ENCODE results near the gene APBB2. TPM values are rescaled to one million over a fixed set of nuclear protein-coding genes. Genes with fewer than 3 reads are reported as not detected.

Gene APBB2
- total RNA-seq, 4 donors from 2014 or later: 66.3 to 133 (median 90.2) TPM

DNA sequence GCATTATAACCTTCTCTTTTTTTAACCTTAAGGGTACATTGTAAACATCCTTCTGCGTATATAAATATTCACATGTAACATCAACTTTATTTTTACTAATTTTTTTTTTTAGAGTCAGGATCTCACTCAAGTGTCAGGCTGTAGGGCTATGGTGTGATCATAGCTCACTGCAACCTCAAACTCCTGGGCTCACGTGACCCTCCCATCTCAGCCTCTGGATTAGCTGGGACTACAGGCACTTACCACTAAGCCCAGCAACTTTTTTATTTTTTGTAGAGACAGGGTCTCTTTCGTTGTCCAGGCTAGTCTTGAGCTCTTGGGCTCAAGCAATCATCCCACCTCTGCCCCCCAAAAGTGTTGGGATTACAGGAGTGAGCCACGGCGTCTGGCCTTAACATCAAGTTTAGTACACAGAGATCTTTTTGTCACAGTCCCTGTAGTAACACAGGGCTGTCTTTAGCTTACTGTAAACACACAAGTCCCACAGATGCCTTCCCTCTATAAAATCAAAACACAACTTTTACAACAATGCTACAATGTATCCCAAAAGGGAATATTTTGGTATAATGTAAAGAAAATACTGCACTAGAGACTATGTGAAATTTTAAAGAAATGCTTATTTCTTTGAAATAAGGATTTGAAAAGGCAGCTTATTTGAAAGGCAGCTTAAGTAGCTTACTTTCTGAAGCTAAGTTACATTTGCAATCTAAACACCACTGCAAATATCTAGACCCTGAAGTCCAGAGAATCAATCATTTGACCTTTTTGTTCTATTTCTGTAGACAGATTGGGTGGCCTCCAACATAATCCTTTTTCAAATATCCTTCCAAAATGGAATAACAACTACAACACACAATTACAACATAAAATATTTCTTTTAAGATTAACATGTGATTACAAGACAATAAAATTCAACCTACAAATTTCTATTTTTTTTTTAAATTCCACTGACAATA, 116.0 kb downstream of the APBB2 start:
- 30 to 55% methylated on average over 2 to 5 of the region's 5 CpGs for WGBS, 2 donors (ENCODE audit: low coverage in 1 of 2)
- Histone ChIP-seq H3K27ac (peak overlapping the region in 2 of 4 donors; percentile 29 to 50), H3K27me3 (no peaks in the 10 kb centered on the region), H3K9me3 (no peaks in the 10 kb centered on the region), H3K4me3 (no peak overlapping the region), H3K4me1 (peaks cover 3 to 69% (median 5%) of the 10 kb centered on the region in 3 donors), H3K36me3 (no peaks in the 10 kb centered on the region)
- TF ChIP-seq POLR2AphosphoS5 (IDR thresholded peaks at IDR 0.05) (no peak), EP300 (IDR thresholded peaks at IDR 0.05) (no peak), POLR2A (IDR thresholded peaks at IDR 0.05) (no peak)
- TF ChIP-seq, protein P1, sequence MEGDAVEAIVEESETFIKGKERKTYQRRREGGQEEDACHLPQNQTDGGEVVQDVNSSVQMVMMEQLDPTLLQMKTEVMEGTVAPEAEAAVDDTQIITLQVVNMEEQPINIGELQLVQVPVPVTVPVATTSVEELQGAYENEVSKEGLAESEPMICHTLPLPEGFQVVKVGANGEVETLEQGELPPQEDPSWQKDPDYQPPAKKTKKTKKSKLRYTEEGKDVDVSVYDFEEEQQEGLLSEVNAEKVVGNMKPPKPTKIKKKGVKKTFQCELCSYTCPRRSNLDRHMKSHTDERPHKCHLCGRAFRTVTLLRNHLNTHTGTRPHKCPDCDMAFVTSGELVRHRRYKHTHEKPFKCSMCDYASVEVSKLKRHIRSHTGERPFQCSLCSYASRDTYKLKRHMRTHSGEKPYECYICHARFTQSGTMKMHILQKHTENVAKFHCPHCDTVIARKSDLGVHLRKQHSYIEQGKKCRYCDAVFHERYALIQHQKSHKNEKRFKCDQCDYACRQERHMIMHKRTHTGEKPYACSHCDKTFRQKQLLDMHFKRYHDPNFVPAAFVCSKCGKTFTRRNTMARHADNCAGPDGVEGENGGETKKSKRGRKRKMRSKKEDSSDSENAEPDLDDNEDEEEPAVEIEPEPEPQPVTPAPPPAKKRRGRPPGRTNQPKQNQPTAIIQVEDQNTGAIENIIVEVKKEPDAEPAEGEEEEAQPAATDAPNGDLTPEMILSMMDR (IDR thresholded peaks at IDR 0.05): no peak
- no peak for ATAC-seq

- ATAC-seq: no peak
- Histone ChIP-seq H3K4me1 (peaks cover 3 to 80% (median 5%) of the 10 kb centered on the region in 3 donors), H3K4me3 (no peak overlapping the region), H3K27ac (peak overlapping the region in 1 of 4 donors; percentile 44), H3K9me3 (no peaks in the 10 kb centered on the region), H3K27me3 (no peaks in the 10 kb centered on the region), H3K36me3 (no peaks in the 10 kb centered on the region)
- WGBS, 2 donors (ENCODE audit: low coverage in 1 of 2): 81 to 93% methylated on average over 3 to 4 of the region's 4 CpGs
- TF ChIP-seq POLR2AphosphoS5 (IDR thresholded peaks at IDR 0.05) (no peak), POLR2A (IDR thresholded peaks at IDR 0.05) (no peak), EP300 (IDR thresholded peaks at IDR 0.05) (no peak)
- TF ChIP-seq, protein P1 (IDR thresholded peaks at IDR 0.05): no peak
Observed at GRCh38 chr4:41095973-41096372, 118.4 kb downstream of the APBB2 start.

DNA sequence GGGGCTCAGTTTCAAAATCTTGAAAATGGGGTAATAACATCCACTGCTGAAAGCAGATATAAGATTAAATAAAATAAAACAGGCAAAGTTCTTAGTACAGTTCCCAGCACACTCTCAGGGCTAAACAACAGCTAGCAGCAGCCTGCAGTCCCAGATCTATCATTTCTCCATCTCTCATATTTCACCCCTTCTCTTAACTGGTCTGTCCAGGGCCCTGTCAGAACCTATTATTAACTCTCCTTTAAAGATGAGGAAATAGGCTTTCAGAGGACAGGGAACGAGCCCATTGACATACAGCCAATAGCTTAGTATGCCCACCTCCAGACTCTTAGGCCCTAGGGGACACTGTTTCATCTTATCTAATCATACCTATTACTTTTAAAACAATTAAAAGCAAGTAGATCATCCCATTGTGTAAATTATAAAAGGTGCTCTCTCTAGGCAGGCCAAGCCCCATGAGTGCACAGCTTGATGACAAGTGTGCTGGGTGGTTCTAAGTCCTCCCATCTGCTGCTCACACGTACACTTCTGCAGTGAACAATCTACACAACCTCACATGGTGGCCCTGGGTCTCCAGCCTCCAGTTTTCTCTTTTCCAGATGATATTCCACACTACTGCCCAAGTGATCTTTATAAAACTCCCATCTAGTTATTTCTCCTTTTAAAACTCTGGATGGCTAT, 119.0 kb downstream of the APBB2 start:
- ATAC-seq: no peak
- Histone ChIP-seq H3K27ac (peak overlapping the region in 1 of 4 donors; percentile 44), H3K36me3 (no peaks in the 10 kb centered on the region), H3K9me3 (no peaks in the 10 kb centered on the region), H3K4me1 (peaks cover 3 to 74% (median 5%) of the 10 kb centered on the region in 3 donors), H3K4me3 (no peak overlapping the region), H3K27me3 (no peaks in the 10 kb centered on the region)
- TF ChIP-seq POLR2AphosphoS5 (IDR thresholded peaks at IDR 0.05): no peak
- no peak for TF ChIP-seq EP300 (IDR thresholded peaks at IDR 0.05)
- TF ChIP-seq, protein P1 (IDR thresholded peaks at IDR 0.05): no peak
- TF ChIP-seq POLR2A (IDR thresholded peaks at IDR 0.05): no peak
- 33 to 46% methylated on average over 2 of the region's 2 CpGs for WGBS, 2 donors (ENCODE audit: low coverage in 1 of 2)

DNA sequence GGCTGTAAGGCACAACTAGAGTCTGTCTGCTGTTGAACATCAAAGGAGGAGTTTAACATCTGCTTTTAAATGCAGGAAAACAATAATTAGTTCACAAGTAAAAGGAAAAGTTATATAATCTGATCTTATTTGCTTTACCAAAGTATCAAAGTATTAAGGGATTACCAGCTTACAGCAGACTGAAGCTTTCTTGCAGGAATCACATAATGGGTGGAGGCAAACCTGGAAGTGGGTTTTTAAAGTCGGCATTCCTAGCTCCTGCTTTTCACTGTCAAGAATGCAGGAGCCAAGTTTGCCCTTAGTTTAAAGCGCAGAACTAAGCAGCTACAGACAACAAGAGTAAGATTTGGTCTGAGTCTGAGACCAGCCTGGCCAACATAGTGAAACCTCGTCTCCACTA, 122.2 kb downstream of the APBB2 start:
- Histone ChIP-seq H3K36me3 (no peaks in the 10 kb centered on the region), H3K4me1 (peaks cover 0 to 43% (median 0%) of the 10 kb centered on the region in 3 donors), H3K4me3 (no peak overlapping the region), H3K9me3 (peaks cover 0 to 7% (median 0%) of the 10 kb centered on the region in 3 donors), H3K27me3 (no peaks in the 10 kb centered on the region), H3K27ac (peak overlapping the region in 1 of 4 donors; percentile 31)
- TF ChIP-seq, protein P1 (IDR thresholded peaks at IDR 0.05): no peak
- TF ChIP-seq POLR2AphosphoS5 (IDR thresholded peaks at IDR 0.05) (no peak), POLR2A (IDR thresholded peaks at IDR 0.05) (no peak), EP300 (IDR thresholded peaks at IDR 0.05) (no peak)
- WGBS, 2 donors (ENCODE audit: low coverage in 1 of 2): 60 to 69% methylated on average over 1 to 3 of the region's 3 CpGs
- ATAC-seq: no peak

Measured in gastroesophageal sphincter (tissue), 4 donors.